AG10803 (cell line): ENCODE results near the gene IFT88.
A peak's percentile ranks its signal among the peaks of the same experiment; 100 is the strongest.

ENCODE experiments used
- DNase-seq: peaks from one replicate; pipeline ENCODE4 v3.0.0; 2010; ENCODE audit warnings: low read depth
- H3K4me3 ChIP-seq: 2 replicates; pipeline ENCODE4 v1.5.1; 2011; ENCODE audit warnings: mild to moderate bottlenecking, low read length, control low read depth
- CTCF ChIP-seq: conservative IDR thresholded peaks from 2 replicates; pipeline ENCODE4 v1.5.1; 2011; ENCODE audit warnings: mild to moderate bottlenecking, low read length, control low read depth, inconsistent platforms

IFT88 gene

GRCh38 chr13:20717581-20718542 is 150.9 kb downstream of the IFT88 start:
- no peak overlapping the region for H3K4me3 ChIP-seq
- TF ChIP-seq CTCF: no peak
- DNase-seq: no peak

GRCh38 chr13:20718958-20719566 is 152.1 kb downstream of the IFT88 start:
- no peak for TF ChIP-seq CTCF
- H3K4me3 ChIP-seq: no peak overlapping the region
- no peak for DNase-seq

- no peak for DNase-seq
- no peak overlapping the region for H3K4me3 ChIP-seq
- TF ChIP-seq CTCF: no peak
Measured at GRCh38 chr13:20719783-20720182, 152.8 kb downstream of the IFT88 start.

GRCh38 chr13:20720499-20720898 is 153.5 kb downstream of the IFT88 start:
- DNase-seq: no peak
- no peak overlapping the region for H3K4me3 ChIP-seq
- TF ChIP-seq CTCF: no peak

GRCh38 chr13:20721058-20721453 is 154.1 kb downstream of the IFT88 start:
- no peak overlapping the region for H3K4me3 ChIP-seq
- DNase-seq: no peak
- TF ChIP-seq CTCF: no peak

- H3K4me3 ChIP-seq: peak overlapping the region; percentile 31
- DNase-seq: peak; percentile 34
- no peak for TF ChIP-seq CTCF
Measured at GRCh38 chr13:20721454-20722357, 154.7 kb downstream of the IFT88 start.
